ENCODE results near the gene DOCK2.

DNA sequence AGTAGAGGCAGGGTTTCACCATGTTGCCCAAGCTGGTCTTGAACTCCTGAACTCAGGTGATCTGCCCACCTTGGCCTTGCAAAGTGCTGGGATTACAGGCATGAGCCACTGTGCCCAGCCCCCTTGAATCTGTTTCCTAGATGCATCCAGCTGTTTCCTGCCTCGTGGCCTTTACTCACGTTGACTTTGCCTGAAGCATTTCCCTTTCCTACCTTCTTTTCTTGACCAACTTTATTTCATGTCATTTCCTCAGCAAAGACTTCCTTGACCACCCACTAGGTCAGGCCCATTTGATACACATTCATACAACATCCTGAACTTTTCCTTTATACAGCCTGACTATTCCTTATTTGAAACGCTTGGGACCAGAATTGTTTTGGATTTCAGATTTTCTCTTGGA lies 51.0 kb downstream of the DOCK2 start:
- TF ChIP-seq, protein P1, sequence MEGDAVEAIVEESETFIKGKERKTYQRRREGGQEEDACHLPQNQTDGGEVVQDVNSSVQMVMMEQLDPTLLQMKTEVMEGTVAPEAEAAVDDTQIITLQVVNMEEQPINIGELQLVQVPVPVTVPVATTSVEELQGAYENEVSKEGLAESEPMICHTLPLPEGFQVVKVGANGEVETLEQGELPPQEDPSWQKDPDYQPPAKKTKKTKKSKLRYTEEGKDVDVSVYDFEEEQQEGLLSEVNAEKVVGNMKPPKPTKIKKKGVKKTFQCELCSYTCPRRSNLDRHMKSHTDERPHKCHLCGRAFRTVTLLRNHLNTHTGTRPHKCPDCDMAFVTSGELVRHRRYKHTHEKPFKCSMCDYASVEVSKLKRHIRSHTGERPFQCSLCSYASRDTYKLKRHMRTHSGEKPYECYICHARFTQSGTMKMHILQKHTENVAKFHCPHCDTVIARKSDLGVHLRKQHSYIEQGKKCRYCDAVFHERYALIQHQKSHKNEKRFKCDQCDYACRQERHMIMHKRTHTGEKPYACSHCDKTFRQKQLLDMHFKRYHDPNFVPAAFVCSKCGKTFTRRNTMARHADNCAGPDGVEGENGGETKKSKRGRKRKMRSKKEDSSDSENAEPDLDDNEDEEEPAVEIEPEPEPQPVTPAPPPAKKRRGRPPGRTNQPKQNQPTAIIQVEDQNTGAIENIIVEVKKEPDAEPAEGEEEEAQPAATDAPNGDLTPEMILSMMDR (conservative IDR thresholded peaks at IDR 0.05 in 1 of 2, IDR thresholded peaks at IDR 0.05 in 1 of 2; ENCODE audit: low read depth in 1 of 2, low read length in 2 of 2) = no peak
- no peak for TF ChIP-seq EZH2 (IDR thresholded peaks at IDR 0.05; ENCODE audit: low read length, missing control alignments)

Measured in fibroblast of lung (primary cell).